ENCODE measurements around the gene RPLP2. TPM values are rescaled to one million over a fixed set of nuclear protein-coding genes. Genes with fewer than 3 reads are reported as not detected.

The RPLP2 gene
- total RNA-seq, 1 donor from 2014 or later = 621 TPM

GRCh38 chr11:802693-803466 lies 6.9 kb upstream of the RPLP2 start:
- DNase-seq (ENCODE audit: extremely low read depth, low read depth, low spot score) = no peak

- no peak for DNase-seq (ENCODE audit: extremely low read depth, low read depth, low spot score)
Observed at GRCh38 chr11:803467-803742, 6.4 kb upstream of the RPLP2 start.

GRCh38 chr11:803770-804598 lies 5.8 kb upstream of the RPLP2 start:
- no peak for DNase-seq (ENCODE audit: extremely low read depth, low read depth, low spot score)

GRCh38 chr11:804599-804964 lies 5.2 kb upstream of the RPLP2 start:
- DNase-seq (ENCODE audit: extremely low read depth, low read depth, low spot score) = no peak

- DNase-seq (ENCODE audit: extremely low read depth, low read depth, low spot score) = no peak
Observed at GRCh38 chr11:808427-809286, 1.1 kb upstream of the RPLP2 start.

DNA sequence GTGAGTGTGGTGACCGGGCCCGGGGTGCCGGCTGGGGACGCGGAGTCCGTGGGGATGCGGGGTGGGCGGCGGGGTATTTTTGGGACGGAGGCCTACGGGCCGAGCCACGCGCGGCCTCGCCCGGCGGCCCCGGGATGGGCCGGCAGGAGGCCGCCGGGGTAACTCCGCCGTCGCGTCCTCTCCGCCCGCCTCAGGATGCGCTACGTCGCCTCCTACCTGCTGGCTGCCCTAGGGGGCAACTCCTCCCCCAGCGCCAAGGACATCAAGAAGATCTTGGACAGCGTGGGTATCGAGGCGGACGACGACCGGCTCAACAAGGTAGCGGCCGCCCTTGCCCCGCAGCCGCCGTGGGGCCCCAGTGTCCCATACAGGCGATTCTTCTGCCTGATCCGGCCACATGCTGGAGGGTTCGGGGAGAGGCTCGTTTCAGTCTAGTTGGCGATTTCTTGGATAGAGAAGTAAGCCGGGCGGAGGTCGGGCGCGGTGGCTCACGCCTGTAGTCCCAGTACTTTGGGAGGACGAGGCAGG lies 337 bp downstream of the RPLP2 start:
- no peak for DNase-seq (ENCODE audit: extremely low read depth, low read depth, low spot score)

GRCh38 chr11:811446-812245 lies 1.9 kb downstream of the RPLP2 start:
- DNase-seq (ENCODE audit: extremely low read depth, low read depth, low spot score) = no peak

GRCh38 chr11:812390-812789 lies 2.6 kb downstream of the RPLP2 start:
- DNase-seq (ENCODE audit: extremely low read depth, low read depth, low spot score) = no peak

DNA sequence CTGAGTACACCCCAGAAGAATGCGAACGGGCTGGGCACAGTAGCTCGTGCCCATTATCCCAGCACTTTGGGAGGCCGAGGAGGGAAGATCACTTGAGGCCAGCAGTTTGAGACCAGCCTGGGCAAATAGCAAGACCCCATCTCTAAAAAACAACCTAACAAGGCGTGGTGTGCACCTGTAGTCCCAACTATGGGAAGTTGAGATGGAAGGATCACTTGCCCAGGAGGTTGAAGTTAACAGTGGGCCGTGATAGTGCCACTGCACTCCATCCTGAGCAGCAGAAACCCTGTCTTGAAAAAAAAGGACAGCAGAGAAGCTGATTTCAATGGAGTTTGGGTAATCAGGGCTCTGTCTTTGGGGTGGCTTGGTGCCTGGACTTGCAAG lies 3.3 kb downstream of the RPLP2 start:
- no peak for DNase-seq (ENCODE audit: extremely low read depth, low read depth, low spot score)

GRCh38 chr11:813456-814096 lies 3.8 kb downstream of the RPLP2 start:
- no peak for DNase-seq (ENCODE audit: extremely low read depth, low read depth, low spot score)

GRCh38 chr11:815675-816432 lies 6.1 kb downstream of the RPLP2 start:
- no peak for DNase-seq (ENCODE audit: extremely low read depth, low read depth, low spot score)

- DNase-seq (ENCODE audit: extremely low read depth, low read depth, low spot score) = no peak
Observed at GRCh38 chr11:816433-816779, 6.6 kb downstream of the RPLP2 start.

DNA sequence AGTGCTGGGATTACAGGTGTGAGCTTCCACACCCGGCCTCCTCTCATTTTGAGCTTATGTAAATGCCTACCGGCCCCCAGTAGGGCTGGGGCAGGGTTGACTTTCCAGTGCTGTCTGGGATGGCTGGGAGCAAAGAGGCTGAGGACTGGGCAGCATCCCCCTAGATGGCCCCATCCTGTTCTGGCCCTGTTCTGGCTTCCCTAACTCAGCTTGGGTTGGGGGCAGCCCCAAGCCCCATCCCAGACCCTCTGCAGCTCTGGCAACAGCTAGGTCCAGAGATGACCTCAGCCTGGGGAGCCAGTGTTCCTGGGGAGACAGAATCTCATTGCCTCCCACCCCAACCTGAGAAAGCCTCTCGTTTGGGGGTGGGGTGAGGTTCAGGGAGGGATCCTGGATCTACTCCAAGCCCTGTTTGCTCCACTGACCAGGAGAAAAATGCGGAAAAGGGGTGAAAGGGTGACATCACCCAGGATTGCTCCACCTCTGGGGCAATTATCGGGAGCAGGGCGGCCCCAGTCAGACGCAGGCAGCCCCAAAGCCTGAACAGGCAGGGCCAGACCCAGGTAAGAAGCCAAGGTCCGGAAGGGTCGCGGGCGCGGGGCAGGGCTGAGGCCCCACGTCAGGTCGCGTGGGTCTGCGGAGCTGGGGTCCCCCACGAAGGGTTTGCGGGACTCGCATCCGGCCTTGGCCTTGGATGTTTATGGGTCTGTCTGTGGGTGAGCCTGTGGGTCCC lies 8.8 kb downstream of the RPLP2 start, which contains the start of gene PNPLA2:
Gene PNPLA2 (plus strand): TSS at position 519 of the 733 bp plus-strand sequence. CDS start 805 bp downstream, outside the sequence.
- DNase-seq (ENCODE audit: extremely low read depth, low read depth, low spot score) = no peak

DNA sequence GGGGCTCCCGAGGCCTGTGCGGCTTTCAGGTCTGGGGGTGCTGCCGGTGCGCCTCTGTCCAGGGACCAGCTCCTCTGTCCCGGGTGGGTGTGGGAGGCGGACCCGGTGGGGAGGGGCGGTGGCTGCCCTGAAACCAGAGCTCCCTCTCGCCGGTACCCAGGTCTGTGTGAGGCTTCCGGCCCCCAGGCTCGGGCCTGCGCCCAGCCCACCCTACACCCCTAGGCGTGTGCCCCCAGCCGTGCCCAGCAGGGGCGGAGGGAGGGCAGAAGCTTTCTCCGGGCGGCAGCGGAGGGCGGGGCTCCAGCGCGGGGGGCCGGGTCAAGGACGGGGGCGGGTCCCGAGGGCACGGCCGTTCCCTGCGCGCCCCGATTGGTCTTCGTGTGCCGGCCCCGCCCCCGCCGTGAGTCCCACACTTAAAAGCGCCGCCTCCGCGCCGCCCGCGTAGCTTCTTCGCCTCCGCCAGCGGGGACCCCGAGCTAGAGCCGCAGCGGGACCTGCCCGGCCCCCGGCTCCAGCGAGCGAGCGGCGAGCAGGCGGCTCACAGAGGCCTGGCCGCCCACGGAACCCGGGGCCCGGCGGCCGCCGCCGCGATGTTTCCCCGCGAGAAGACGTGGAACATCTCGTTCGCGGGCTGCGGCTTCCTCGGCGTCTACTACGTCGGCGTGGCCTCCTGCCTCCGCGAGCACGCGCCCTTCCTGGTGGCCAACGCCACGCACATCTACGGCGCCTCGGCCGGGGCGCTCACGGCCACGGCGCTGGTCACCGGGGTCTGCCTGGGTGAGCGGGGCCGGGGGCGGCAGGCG lies 9.6 kb downstream of the RPLP2 start:
- no peak for DNase-seq (ENCODE audit: extremely low read depth, low read depth, low spot score)

DNA sequence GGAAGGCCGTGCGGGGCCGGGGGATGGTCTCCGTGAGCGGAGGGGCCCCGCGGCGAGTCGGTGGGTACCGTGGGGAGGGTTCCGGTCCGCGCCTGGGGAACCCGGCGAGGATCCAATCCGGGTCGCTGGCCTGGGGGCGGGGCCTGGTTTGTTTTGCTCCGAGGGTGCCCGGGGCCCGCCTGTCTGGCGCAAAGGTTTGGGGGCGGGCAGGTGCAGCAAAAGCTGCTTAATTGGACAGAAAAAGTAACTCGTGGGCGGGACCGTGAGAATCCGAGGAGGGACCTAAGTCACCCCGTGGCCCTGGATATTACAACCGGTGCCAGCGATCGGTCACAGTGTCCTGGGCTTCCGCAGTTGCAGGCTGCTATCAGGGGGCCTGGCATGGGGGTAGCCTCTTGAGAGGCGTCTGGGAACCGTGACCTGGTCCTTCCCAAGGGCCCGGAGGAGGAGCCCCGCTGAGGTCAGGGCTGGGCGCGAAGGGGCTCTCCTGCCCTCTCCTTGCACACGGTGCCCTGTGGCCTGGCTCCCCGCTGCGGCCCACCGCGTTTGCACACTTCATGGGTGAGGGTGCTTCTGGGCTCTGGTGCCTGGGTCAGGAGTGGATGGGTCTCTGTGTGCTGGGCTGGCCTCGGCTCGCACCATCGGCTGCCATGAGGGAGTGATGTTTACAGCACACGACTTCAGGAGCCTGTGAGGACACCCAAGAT lies 10.3 kb downstream of the RPLP2 start:
- no peak for DNase-seq (ENCODE audit: extremely low read depth, low read depth, low spot score)

DNA sequence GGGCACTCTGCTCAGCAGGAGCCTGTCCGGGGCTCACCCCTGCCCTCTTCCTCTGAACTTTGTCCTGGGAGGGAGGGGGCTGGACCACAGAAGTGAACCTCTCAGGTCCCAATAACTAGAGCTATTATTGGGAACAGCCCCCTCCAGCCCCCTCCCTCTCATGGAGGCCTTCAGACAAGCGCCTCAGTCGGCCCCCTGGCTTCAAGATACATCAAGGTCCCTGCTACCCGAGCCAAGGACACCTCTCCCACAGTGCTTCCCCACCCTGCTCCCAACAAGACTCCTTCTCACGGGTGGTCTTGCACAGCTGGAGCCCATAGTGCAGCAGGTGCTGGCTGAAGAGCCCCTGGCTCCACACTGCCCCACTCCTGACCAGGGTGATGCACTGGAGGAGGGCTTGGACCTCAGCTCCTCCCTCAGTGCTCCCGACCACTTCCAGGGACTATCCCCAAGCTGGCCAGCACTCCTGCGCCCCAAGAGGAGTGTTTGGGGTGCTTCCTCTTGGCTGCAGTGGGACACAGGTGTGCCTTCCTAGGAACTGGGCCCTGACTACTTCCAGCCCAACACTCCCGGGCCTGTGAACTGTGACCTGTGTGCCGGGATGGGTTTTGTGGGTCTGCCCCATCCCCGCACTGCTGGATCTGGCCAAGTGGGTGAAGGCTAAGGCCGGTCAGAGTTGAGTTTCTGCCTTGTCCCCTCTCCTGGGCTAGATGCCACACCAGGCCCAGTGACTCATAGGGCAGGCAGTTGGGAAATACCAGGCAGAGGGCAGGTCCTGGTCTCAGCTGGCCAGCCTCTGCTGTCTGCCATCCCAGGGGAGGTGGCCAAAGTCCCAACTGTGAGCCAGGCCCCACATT lies 11.1 kb downstream of the RPLP2 start:
- no peak for DNase-seq (ENCODE audit: extremely low read depth, low read depth, low spot score)
